Measurements from ENCODE around the gene HJURP. TPM values are rescaled to one million over a fixed set of nuclear protein-coding genes. Genes with fewer than 3 reads are reported as not detected.

The HJURP gene
- total RNA-seq, 4 donors from 2014 or later, result 0.22 to 0.60 TPM; not detected in 2

GRCh38 chr2:233841183-233841582, 13.2 kb downstream of the HJURP start:
- DNase-seq (ENCODE audit: low spot score in 2 of 2), result no peak
- WGBS, 2 donors, result 88 to 95% methylated on average over 11 of the region's 11 CpGs

GRCh38 chr2:233840520-233840919, 13.8 kb downstream of the HJURP start:
- DNase-seq (ENCODE audit: low spot score in 2 of 2), result no peak
- no peak overlapping the region for H3K4me3 ChIP-seq
- no peak overlapping the region for H3K27ac ChIP-seq
- TF ChIP-seq CTCF (IDR thresholded peaks at IDR 0.05) (no peak), EP300 (IDR thresholded peaks at IDR 0.05) (no peak), POLR2A (IDR thresholded peaks at IDR 0.05) (no peak)
- H3K36me3 ChIP-seq, result no peaks in the 10 kb centered on the region
- H3K9me3 ChIP-seq, result no peaks in the 10 kb centered on the region
- WGBS, 2 donors, result 93 to 97% methylated on average over 9 of the region's 9 CpGs
- no peaks in the 10 kb centered on the region for H3K27me3 ChIP-seq
- H3K4me1 ChIP-seq, result no peaks in the 10 kb centered on the region

More at GRCh38 chr2:233841183-233841582, 13.2 kb downstream of the HJURP start:
- H3K27me3 ChIP-seq, result no peaks in the 10 kb centered on the region
- TF ChIP-seq POLR2A (IDR thresholded peaks at IDR 0.05) (no peak), EP300 (IDR thresholded peaks at IDR 0.05) (no peak), CTCF (IDR thresholded peaks at IDR 0.05) (no peak)
- no peaks in the 10 kb centered on the region for H3K9me3 ChIP-seq
- no peaks in the 10 kb centered on the region for H3K36me3 ChIP-seq
- no peak overlapping the region for H3K4me3 ChIP-seq
- no peak overlapping the region for H3K27ac ChIP-seq
- no peaks in the 10 kb centered on the region for H3K4me1 ChIP-seq

- no peaks in the 10 kb centered on the region for H3K4me1 ChIP-seq
- no peak for DNase-seq (ENCODE audit: low spot score in 2 of 2)
- 97% methylated on average over 10 of the region's 10 CpGs for WGBS, 2 donors
- no peak for TF ChIP-seq CTCF (IDR thresholded peaks at IDR 0.05)
- TF ChIP-seq POLR2A (IDR thresholded peaks at IDR 0.05), result no peak
- no peak for TF ChIP-seq EP300 (IDR thresholded peaks at IDR 0.05)
- H3K27me3 ChIP-seq, result no peaks in the 10 kb centered on the region
- H3K9me3 ChIP-seq, result no peaks in the 10 kb centered on the region
- H3K4me3 ChIP-seq, result no peak overlapping the region
- no peak overlapping the region for H3K27ac ChIP-seq
- H3K36me3 ChIP-seq, result no peaks in the 10 kb centered on the region
These were observed 14.9 kb downstream of the HJURP start for GRCh38 chr2:233839447-233839820.

- no peak for TF ChIP-seq EP300 (IDR thresholded peaks at IDR 0.05)
- TF ChIP-seq POLR2A (IDR thresholded peaks at IDR 0.05), result no peak
- no peak for TF ChIP-seq CTCF (IDR thresholded peaks at IDR 0.05)
- no peaks in the 10 kb centered on the region for H3K27me3 ChIP-seq
- no peak overlapping the region for H3K4me3 ChIP-seq
- no peak overlapping the region for H3K27ac ChIP-seq
- no peak for DNase-seq (ENCODE audit: low spot score in 2 of 2)
- H3K36me3 ChIP-seq, result no peaks in the 10 kb centered on the region
- H3K4me1 ChIP-seq, result no peaks in the 10 kb centered on the region
- 82 to 83% methylated on average over 12 of the region's 12 CpGs for WGBS, 2 donors
- no peaks in the 10 kb centered on the region for H3K9me3 ChIP-seq
These were observed 15.4 kb downstream of the HJURP start for GRCh38 chr2:233838726-233839446.

GRCh38 chr2:233838251-233838650, 16.1 kb downstream of the HJURP start:
- TF ChIP-seq CTCF (IDR thresholded peaks at IDR 0.05) (no peak), EP300 (IDR thresholded peaks at IDR 0.05) (no peak), POLR2A (IDR thresholded peaks at IDR 0.05) (no peak)
- WGBS, 2 donors, result 74 to 87% methylated on average over 7 of the region's 7 CpGs
- H3K27ac ChIP-seq, result no peak overlapping the region
- H3K9me3 ChIP-seq, result no peaks in the 10 kb centered on the region
- H3K36me3 ChIP-seq, result no peaks in the 10 kb centered on the region
- H3K27me3 ChIP-seq, result no peaks in the 10 kb centered on the region
- DNase-seq (ENCODE audit: low spot score in 2 of 2), result no peak
- no peak overlapping the region for H3K4me3 ChIP-seq
- no peaks in the 10 kb centered on the region for H3K4me1 ChIP-seq
